NCI-H187 (cell line): ENCODE measurements around the gene EGLN1.
"Not testable (repeated sequence)": the region's sequence is repeated elsewhere in the genome, so short reads cannot be mapped to it uniquely, and the experiment has no call there.

ENCODE experiments used
- DNase-seq, 2 experiments: peaks; one replicate each; lab custom pipeline; 2025; lab: John Stamatoyannopoulos, UW

The EGLN1 gene

DNA sequence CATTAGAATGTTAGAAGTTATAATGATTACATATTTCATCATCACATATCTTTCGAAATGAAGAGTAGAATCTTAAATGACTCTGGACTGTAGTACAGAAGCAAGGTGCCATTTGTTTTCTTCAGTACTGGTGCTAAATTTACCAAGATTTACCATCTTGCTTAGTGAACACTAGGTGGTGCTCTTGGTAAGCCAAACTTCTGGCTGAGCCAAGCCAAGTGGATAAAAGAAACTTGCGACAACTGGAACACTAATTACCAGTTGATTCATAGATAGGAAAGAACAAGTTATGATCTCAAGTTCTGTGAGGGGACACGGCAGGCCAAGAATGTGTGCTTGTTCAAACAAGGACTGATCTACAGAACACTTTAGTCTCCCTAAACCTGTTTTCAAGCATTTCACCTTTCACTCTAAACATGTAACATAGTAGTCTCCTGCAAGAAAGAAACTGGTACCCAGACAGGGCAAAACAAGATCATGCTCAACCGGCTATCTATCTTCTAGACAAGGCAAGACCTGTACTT is 64.2 kb downstream of the EGLN1 start:
- DNase-seq, result no peak

DNA sequence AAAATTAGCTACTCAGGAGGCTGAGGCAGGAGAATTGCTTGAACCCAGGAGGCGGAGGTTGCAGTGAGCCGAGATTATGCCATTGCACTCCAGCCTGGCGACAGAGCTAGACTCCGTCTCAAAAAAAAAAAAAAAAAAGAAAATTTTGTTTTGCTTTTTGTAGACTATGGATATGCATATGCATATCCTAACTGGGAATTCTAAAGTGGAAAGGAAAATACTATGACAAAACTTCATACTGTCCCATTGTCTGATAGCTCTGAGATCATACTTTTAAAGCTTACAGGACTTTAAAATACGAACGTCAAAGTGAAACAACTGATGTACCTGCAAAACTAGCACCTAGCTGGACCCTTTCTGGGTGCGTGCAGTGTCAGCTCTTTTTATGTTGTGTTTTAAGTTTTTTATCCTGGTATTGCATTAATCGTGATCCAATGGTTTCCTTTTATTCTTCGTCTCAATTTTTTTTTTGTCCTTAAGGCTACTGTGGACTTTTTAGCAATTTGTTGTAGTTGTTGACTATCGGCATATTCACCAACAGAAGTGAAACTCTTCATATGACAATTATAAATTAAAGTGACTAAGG is 64.8 kb downstream of the EGLN1 start:
- DNase-seq, result no peak

DNA sequence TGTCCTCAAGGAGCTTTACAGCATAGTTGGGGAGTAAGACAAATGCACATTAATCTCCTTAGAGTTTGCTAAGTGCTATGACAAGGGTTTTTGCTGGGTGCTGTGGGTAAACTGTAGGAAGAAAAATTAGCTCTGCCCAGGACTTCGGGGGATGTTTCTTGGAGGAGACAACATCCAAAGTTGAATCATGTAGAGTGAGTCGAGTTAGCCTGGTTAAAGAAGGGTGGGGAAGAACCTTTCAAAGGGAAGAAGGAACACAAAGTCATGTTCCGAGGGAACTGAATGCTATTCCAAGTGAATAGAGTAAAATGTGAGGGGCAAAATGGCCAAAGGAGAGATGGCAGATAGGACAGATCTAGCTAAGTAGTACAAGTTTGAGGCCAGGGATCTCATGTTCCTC is 66.9 kb downstream of the EGLN1 start:
- DNase-seq, result no peak

DNA sequence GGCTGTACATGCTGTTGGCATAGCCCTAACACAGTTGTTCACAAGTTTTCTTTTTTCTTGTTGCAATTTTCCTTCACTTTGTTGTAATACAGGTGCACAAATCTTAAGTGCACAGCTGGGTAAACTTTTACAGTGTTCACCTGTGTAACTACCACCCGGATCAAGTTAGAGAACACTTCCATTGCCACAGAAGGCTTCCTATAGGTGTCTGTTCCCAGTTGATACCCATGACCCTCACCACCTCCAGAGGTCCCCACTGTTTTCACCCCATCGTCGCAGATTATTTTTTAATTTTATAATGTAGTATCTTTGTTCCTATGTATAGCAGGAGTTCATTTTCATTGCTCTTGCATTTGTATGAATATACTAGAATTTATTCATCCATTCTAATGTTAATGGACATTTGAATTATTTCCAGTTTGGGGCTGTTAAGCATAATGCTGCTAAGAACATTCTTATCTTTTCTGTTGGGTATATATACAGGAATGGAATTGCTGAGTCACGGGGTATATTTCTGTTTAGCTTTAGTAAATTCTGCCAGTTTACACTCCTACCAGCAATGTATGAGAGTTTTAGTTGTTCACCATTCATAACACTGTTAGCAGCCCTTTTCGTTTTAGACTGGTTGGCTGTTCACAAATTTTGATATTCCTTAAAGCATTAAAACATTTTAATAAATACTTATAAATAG is 67.6 kb downstream of the EGLN1 start:
- no peak for DNase-seq

DNA sequence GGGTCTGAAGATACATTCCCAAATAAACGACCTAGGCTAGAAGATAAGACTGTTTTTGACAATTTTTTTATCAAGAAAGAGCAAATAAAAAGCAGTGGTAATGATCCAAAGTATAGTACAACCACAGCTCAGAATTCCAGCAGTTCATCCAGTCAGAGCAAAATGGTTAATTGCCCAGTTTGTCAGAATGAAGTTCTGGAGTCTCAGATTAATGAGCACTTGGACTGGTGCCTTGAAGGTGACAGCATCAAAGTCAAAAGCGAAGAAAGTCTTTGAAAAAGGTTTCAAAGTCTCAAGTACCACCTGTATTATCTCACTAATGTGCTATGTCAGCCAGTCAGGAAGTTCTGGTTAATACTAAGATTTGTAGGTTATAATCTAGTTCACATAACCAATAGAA is 69.0 kb downstream of the EGLN1 start:
- no peak for DNase-seq

DNA sequence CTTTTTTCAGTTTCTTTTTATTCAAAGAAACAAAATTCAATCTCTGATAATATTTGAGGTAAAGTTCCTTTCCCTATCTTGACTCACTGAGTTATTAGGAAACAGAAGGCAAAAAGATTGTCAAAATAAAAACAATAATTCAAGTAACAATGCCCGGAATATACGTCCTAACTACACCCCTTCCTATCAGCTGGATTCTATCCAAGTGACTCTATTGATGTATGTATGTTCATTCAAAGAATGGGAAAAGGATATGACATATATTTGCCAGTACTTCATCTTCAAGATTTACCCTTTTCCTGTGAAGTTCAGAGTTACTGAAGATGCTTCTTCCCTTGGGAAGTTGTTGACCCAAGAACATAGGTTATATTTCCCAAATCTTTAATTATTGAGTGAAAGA is 70.3 kb downstream of the EGLN1 start:
- no peak for DNase-seq

DNA sequence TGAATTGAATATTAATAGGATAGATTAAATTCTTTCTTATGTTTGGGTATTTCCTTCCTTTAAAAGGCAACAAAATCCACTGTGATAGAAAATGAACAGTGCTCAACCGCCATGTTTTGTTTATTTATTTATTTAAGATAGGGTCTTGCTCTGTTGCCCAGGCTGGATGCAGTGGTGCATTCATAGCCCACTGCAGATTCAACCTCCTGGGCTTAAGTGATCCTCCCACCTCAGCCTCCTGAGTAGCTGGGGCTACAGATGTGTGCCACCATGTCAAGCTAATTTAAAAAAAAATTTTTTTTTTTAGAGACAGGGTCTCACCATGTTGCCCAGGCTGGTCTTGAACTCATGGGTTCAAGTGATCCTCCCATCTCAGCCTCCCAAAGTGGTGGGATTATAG is 73.2 kb downstream of the EGLN1 start:
- not testable (repeated sequence) for DNase-seq

DNA sequence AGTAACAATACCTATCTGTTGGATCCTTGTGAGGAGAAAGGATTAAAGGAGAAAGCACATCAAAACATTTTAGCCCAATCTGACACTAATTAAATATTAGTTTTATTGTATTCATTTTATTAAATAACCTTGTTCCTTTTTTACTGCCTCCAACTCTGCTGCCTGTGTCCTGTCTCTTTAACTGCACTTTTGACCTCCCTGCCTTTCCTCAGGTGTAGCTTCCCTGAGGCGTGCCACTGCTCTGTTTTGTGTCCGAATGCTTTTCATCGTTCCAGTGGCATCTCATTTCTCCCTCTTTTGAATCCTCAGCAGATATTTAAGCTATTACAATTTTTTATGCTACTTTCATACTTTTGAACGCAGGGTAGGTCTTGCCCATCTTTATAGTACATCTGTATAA is 73.6 kb downstream of the EGLN1 start:
- no peak for DNase-seq

DNA sequence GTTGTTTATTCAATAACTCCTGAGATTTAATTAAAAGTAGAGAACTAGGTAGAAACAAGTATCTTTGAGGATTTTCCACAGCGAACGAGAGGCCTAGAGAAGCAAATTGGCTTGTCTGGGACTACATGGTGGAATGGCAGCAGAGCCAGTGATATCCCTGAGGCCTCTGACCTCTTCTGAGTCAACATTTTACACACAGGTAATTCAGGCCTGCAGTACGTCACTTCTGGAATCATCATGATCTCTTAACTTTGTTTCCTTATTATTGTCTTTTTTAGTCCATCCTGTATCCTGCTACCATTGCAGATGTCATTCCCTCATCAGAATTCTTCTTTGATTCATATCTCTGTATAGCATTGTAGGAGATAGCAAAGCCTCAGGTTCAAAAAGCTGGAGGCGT is 74.1 kb downstream of the EGLN1 start:
- DNase-seq, result no peak

DNA sequence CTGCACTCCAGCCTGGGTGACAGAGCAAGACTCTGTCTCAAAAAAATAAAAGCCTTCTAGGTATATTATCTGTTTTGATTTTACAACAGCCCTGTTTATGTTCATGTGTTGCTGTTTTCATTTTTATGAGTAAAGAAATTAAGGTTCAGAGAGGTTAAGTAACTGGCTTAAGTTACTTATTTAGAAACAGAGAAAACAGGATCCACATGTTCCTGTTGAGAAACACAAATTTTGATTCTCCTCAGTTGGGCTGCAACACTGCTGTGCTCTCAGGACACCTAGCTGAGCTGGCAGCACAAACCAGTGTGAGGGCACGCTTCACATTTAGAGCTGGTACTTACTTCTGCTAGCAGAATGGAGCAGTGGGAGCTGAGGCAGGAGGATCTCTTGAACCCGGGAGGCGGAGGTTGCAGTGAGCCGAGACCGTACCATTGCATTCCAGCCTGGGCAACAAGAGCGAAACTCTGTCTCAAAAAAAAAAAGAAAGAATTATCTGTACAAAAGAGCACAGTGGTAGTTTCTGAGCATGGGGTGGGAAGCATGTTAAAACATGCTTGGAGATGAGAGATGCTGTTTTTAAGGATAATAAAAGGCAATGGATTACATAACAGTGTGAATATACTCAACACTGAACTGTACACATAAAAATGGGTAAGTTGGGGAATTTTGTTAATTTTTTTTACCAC is 81.6 kb downstream of the EGLN1 start:
- no peak for DNase-seq

DNA sequence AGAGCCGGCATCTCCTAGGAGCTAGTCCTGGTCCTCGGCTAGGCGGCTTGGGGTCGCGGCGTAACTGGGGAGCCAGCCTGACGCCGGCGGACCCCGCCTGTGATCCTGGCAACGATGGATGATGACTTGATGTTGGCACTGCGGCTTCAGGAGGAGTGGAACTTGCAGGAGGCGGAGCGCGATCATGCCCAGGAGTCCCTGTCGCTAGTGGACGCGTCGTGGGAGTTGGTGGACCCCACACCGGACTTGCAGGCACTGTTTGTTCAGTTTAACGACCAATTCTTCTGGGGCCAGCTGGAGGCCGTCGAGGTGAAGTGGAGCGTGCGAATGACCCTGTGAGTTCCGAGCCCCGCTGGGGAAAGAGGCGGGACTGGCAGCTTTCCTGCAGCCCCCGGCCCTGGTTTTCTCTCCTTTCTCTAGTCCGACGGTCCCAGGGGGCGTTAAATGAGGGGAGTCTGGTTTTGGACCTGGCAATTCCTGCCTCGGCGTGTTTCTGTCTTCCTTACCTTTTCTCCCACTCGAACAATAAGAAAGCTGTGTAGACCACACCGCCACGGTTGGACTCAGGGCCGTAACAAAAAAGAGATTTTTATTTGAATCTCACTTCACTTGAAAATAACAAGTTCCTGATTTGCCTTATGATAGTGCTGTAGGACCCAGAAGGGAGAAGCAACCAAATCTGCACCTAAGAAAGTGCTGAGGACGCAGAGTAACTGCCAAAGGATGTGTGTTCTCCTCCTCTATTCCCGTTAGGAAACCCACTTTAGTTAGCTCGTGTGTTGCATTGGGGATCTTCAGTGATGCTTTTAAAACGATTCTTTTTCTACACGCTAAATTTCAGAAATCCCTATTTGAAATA is 83.6 kb downstream of the EGLN1 start, which contains the start of gene SPRTN:
Gene SPRTN, plus strand, starts transcription at position 24 of the 859 bp plus-strand sequence. Its CDS starts 91 bp downstream, at position 115.
- DNase-seq, result no peak

DNA sequence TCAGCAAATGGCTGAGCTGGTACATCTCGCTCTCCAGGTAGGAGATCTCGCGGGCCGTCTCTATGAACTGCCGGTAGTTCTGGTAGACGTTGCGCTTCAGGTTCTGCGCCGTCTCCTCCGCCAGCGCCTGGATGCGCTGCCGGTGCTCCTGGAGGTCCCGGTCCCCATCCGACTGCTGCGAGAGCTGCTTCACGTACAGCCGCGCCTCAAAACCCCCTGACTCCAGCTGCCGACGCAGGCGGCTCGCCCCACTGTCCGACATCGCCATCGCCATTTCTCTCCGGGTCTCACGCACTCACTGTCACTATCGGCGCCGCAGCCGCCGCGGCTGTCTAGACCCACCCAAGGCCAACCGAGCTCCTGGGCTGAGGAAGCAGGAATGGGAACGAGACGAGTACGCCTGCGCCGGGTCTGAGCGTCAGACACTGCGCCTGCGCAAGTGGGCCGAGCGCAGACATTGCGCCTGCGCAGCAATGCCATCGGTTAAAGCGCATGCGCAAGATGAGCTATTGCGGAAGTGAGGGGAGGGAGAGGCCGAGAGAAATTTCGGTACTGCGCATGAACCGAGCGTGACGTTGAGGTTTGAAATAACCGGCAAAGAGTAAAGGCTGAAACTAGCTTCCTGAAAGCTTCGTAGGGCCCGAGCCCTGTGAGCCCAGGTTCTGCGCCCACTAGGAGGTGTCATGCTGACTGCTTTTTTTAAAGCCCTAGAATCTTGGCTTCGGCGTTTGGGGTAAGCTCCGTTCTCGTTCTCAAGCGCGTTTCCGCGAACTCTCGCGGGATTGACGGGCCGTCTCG is 84.4 kb downstream of the EGLN1 start, which contains the start of gene EXOC8:
Gene EXOC8, minus strand, starts transcription at position 381 of the 798 bp plus-strand sequence. Its CDS starts 107 bp downstream, at position 274.
- DNase-seq, result peak; percentile 75 to 95

DNA sequence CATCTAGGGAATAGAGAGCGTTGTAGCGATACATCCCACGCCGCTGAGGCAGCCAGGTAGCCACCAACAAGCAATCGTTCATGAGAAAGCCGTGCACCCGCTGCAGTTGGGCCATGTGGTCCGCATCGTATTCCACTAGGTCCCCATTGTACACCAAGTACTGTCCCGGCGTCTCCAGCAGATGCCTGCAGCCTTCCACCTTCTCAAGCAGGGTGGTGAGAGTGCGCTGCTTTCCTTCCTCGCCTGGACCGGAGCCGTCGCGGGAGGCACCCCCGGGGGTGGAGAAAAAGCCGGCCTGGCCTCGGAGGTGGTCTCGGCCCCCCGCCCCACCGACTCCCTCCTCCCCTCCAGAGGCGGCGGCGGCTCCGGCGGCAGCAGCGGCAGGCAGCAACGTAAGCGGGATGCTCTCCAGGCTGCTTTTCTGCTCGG is 85.0 kb downstream of the EGLN1 start:
- DNase-seq, result no peak

DNA sequence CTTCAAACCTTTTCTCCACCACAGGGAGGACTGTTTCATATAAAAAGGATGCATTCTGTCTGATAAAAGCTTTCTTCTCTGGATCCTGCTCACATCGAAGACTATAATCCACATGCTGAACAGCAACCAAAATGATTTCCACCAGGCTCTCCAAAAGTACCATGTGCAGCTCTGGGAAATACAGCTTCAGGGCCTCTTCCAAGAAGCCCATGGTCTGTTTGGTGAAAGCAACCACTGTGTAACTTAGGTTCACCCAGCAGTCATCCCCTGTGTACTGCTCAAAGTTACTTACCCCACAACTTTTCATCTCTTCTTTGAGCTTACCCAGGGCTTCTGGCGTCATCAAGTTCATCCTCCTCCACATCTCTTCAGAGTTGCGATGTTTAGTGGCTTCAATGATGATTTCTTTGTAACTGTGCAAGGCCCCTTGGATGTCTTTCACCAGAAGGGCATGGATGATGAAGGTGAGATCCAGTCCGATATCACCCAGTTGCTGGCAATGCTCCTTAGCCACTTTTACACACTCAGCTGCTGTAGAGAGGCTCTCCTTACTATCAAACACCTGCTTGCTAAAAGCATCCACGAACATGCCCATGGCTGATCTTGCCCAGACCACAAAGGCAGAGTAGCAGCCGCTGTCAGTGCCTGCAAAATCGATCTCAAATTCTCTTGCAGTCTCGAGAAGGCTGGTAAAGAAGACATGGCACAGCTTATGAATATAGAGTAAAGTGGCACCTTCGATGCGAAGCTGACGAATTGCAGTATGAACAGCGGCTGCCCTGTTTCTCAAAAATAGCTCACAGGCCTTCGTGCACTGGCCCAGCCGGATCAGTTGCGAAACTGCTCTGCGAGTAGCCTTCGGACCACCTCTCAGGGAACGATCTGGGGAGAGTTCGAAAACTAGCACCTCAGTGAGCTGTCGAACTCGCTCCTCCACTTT is 86.2 kb downstream of the EGLN1 start:
- no peak for DNase-seq

DNA sequence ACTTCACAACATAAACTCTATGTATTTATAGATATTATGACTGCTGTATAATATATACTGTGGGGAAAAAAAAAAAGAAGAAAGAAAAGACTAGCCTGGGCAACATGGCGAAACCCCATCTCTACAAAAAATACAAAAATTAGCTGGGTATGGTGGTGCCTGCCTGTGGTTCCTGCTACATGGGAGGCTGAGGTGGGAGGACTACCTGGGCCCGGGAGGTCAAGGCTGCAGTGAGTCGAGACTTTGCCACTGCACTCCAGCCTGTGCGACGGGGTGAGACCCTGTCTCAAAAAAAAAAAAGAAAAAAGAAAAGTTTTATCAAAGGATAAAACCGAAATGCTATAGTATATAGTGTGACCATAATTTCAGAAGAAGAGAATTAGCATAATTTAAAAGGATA is 87.1 kb downstream of the EGLN1 start:
- DNase-seq, result no peak

DNA sequence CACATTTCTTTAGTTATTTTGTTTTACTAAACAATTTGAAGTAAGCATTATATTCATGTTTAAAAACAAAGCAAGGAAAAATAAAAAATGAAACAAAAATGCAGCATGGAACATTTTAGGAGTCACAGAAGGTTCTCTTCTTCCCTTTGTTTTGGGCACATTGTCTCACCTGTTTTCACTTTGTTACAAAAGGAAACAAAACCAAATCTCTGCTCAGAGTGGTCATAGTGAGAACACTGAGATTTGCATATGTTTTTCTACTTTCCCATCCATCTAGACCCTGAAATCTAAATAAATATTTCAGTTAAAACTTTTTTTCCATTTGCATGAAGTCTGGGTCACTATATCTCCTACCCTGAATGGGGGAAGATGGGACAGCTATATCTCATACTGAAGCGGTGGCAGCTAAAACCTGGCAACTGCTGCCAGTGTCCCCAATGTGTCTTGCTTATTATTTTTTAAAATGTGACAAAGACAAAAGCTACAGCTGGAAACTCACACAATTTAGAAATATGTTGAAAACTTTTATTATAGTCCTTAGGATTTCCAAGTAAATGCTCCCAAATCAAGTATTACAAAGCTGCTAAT is 87.9 kb downstream of the EGLN1 start:
- DNase-seq, result no peak

DNA sequence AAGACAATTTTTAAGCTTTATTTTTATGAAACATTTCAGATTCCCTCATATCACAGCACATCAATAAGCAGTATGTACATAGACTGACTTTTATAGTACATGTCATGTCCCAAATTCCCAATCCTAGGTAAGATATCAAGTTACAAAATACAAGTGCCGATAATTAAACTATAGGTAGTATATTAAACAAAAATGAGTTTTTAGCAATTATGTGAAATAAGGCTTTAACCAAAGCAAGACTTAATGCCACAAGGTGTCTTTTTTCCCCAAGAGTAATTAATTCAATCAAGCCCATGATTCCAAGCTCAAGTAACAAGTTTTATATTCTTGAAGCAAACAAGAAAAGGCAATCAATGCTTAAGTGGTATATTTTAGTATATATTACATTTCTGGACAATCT is 89.3 kb downstream of the EGLN1 start:
- no peak for DNase-seq

DNA sequence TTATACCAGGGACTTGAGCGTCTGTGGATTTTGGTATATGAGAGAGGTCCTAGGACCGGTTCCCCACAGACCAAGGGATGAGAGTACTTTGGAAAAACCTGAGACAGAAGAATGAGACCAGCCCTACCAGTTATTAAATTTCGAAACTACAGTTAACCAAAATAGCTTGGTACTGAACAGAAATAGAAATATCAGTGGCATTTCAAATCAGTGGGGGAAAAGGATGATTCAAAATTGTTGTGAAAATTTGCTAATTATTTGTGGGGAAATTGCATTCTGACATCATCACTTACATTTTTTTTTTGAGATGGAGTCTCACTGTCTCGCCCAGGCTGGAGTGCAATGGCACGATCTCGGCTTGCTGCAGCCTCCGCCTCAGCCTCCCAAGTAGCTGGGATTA is 92.6 kb downstream of the EGLN1 start:
- DNase-seq, result no peak

DNA sequence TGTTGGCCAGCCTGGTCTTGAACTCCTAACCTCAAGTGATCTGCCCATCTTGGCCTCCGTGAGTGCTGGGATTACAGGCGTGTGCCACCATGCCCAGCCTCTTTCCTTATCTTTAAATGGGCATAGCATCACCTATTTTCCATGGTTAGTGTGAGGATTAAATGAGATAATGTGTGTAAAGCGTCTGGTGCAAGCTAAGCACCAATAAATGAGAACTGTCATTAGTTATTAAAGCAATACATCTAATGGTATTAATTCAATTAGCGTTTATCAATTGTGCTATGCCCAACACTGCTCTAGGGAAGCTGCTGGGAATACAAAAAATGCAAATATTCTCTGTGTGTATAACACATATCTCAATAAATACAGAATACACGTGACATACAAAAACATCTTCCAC is 94.5 kb downstream of the EGLN1 start:
- no peak for DNase-seq

DNA sequence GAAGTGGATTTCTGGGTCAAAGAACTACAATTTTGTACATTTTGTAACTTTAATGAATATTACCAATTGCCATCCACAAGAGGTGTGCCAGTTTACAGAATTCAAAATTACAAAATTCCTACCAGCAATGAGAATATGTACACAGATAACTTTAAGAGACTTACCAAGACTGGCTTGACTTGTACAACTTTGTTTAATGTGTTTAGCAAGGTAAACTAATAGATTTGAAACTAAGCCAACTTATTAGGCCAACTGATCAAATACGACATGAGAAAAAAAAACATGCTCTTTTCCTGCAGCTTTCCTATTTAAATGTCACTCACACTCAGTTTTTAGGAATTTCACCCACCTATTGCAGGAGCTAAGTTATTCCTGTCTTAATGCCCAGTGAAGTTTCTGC is 95.8 kb downstream of the EGLN1 start:
- no peak for DNase-seq
